HEK293 (cell line): Measurements from ENCODE around the gene IL16.

Source experiments
- CTCF ChIP-seq: fragments of 450-650 bp; formaldehyde crosslinking; IDR thresholded peaks from 2 replicates; pipeline ENCODE4 v1.5.1; 2016; ENCODE audit warnings: missing biosample characterization, missing genetic modification characterization
- GLIS2 ChIP-seq: fragments of 450-650 bp; formaldehyde crosslinking; IDR thresholded peaks from 2 replicates; pipeline ENCODE4 v1.5.1; 2016; ENCODE audit warnings: missing biosample characterization, missing genetic modification characterization
- SP2 ChIP-seq: fragments of 450-650 bp; formaldehyde crosslinking; IDR thresholded peaks from 2 replicates; pipeline ENCODE4 v1.5.1; 2016; ENCODE audit warnings: missing biosample characterization, missing genetic modification characterization
- TCF7L2 ChIP-seq: IDR thresholded peaks from 2 replicates; pipeline ENCODE4 v1.6.1; 2011; ENCODE audit warnings: low read depth, mild to moderate bottlenecking, inconsistent platforms, low read length, moderate library complexity, borderline replicate concordance
- ZFP41 ChIP-seq: fragments of 450-650 bp; formaldehyde crosslinking; IDR thresholded peaks from 2 replicates; pipeline ENCODE4 v1.5.1; 2016; ENCODE audit warnings: missing biosample characterization, missing genetic modification characterization, borderline replicate concordance
- ZNF19 ChIP-seq: fragments of 450-650 bp; formaldehyde crosslinking; IDR thresholded peaks from 2 replicates; pipeline ENCODE4; 2016; ENCODE audit warnings: missing biosample characterization, missing genetic modification characterization, low read depth
- ZNF311 ChIP-seq: fragments of 450-650 bp; formaldehyde crosslinking; IDR thresholded peaks from 2 replicates; pipeline ENCODE4 v1.5.1; 2017; ENCODE audit warnings: missing biosample characterization, missing genetic modification characterization, borderline replicate concordance
- ZNF341 ChIP-seq: fragments of 450-650 bp; formaldehyde crosslinking; IDR thresholded peaks from 2 replicates; pipeline ENCODE4; 2016; ENCODE audit warnings: low read depth, missing biosample characterization, missing genetic modification characterization
- ZNF776 ChIP-seq: fragments of 450-650 bp; formaldehyde crosslinking; IDR thresholded peaks from 2 replicates; pipeline ENCODE4 v1.5.0; 2017; ENCODE audit warnings: missing biosample characterization, missing genetic modification characterization, borderline replicate concordance
- ZSCAN18 ChIP-seq: fragments of 450-650 bp; formaldehyde crosslinking; IDR thresholded peaks from 2 replicates; pipeline ENCODE4 v1.5.1; 2016; ENCODE audit warnings: missing biosample characterization, missing genetic modification characterization
- TF ChIP-seq, protein P1 (sequence below): fragments of 450-650 bp; formaldehyde crosslinking; IDR thresholded peaks from 2 replicates; pipeline ENCODE4 v1.5.1; 2017; ENCODE audit warnings: missing biosample characterization, mild to moderate bottlenecking, missing genetic modification characterization, moderate library complexity
- TF ChIP-seq, protein P2 (sequence below): fragments of 450-650 bp; formaldehyde crosslinking; IDR thresholded peaks from 2 replicates; pipeline ENCODE4 v1.5.1; 2016; ENCODE audit warnings: missing biosample characterization, missing genetic modification characterization, low read depth

GRCh38 chr15:81281456-81281735, 84.7 kb downstream of the IL16 start:
- TF ChIP-seq CTCF: no peak
- no peak for TF ChIP-seq ZNF311 (tag by site-specific recombination)
- no peak for TF ChIP-seq ZNF19 (tag by site-specific recombination)
- TF ChIP-seq, protein P1, sequence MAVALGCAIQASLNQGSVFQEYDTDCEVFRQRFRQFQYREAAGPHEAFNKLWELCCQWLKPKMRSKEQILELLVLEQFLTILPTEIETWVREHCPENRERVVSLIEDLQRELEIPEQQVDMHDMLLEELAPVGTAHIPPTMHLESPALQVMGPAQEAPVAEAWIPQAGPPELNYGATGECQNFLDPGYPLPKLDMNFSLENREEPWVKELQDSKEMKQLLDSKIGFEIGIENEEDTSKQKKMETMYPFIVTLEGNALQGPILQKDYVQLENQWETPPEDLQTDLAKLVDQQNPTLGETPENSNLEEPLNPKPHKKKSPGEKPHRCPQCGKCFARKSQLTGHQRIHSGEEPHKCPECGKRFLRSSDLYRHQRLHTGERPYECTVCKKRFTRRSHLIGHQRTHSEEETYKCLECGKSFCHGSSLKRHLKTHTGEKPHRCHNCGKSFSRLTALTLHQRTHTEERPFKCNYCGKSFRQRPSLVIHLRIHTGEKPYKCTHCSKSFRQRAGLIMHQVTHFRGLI (tag by site-specific recombination): no peak
- TF ChIP-seq TCF7L2: no peak
- TF ChIP-seq, protein P2, sequence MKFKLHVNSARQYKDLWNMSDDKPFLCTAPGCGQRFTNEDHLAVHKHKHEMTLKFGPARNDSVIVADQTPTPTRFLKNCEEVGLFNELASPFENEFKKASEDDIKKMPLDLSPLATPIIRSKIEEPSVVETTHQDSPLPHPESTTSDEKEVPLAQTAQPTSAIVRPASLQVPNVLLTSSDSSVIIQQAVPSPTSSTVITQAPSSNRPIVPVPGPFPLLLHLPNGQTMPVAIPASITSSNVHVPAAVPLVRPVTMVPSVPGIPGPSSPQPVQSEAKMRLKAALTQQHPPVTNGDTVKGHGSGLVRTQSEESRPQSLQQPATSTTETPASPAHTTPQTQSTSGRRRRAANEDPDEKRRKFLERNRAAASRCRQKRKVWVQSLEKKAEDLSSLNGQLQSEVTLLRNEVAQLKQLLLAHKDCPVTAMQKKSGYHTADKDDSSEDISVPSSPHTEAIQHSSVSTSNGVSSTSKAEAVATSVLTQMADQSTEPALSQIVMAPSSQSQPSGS (tag by site-specific recombination): no peak
- no peak for TF ChIP-seq ZNF341 (tag by site-specific recombination)
- TF ChIP-seq SP2 (tag by site-specific recombination): no peak
- TF ChIP-seq ZNF776: no peak
- TF ChIP-seq ZSCAN18 (tag by site-specific recombination): no peak
- TF ChIP-seq GLIS2 (tag by site-specific recombination): no peak
- TF ChIP-seq ZFP41 (tag by site-specific recombination): no peak
